Upper lobe of left lung (tissue), 6 donors: Measurements from ENCODE around the gene GPR158. TPM values are rescaled to one million over a fixed set of nuclear protein-coding genes. Genes with fewer than 3 reads are reported as not detected.

ENCODE experiments used
- ATAC-seq, 2 donors: fragments of 200-7000 bp; cut with Tn5 transposase; one replicate each; pipeline ENCODE4 v1.9.1; 2022; ENCODE audit warnings: mild to moderate bottlenecking in 2 of 2, moderate library complexity in 2 of 2; ENCODE audit not compliant: low FRiP score in 2 of 2
- DNase-seq, 2 donors: peaks; one replicate each; pipeline ENCODE4 v3.0.0-alpha.2; 2019 to 2020
- H3K27ac ChIP-seq, 4 donors: fragments of 200-600 bp; sonication (generic); one replicate each; pipeline ENCODE4 v1.5.1; 2016 to 2019
- H3K27me3 ChIP-seq, 4 donors: fragments of 200-600 bp; sonication (generic); one replicate each; pipeline ENCODE4 v1.5.1; 2017 to 2019
- H3K36me3 ChIP-seq, 4 donors: fragments of 200-600 bp; sonication (generic); one replicate each; pipeline ENCODE4 v1.5.1; 2016 to 2019
- H3K4me1 ChIP-seq, 4 donors: fragments of 200-600 bp; sonication (generic); one replicate each; pipeline ENCODE4 v1.5.1; 2018 to 2019
- H3K4me3 ChIP-seq, 4 donors: fragments of 200-600 bp; sonication (generic); one replicate each; pipeline ENCODE4 v1.5.1; 2017 to 2019; ENCODE audit warnings: mild to moderate bottlenecking in 2 of 4, moderate library complexity in 1 of 4
- H3K9me3 ChIP-seq, 4 donors: fragments of 200-600 bp; sonication (generic); one replicate each; pipeline ENCODE4 v1.5.1; 2018 to 2019
- CTCF ChIP-seq, 6 experiments: fragments of 450-650 bp in 4 of 6; fragments of 200-600 bp in 2 of 6; sonication (generic) in 2 of 6; IDR thresholded peaks; one replicate each; pipeline ENCODE4 v1.5.1; 2016 to 2019; ENCODE audit warnings: antibody characterized with exemption in 6 of 6
- EP300 ChIP-seq, 4 donors: sonication (generic); formaldehyde crosslinking; IDR thresholded peaks; one replicate each; pipeline ENCODE4 v1.5.1; 2017; ENCODE audit warnings: antibody characterized with exemption in 4 of 4, control low read depth in 2 of 4
- POLR2A ChIP-seq, 4 donors: fragments of 450-650 bp; IDR thresholded peaks; one replicate each; pipeline ENCODE4 v1.5.1; 2016 to 2017; ENCODE audit warnings: antibody characterized with exemption in 4 of 4, mild to moderate bottlenecking in 2 of 4
- POLR2AphosphoS5 ChIP-seq, 2 donors: sonication (generic); formaldehyde crosslinking; IDR thresholded peaks; one replicate each; pipeline ENCODE4 v1.5.1; 2017; ENCODE audit warnings: antibody characterized with exemption in 2 of 2
- WGBS, 2 donors: methylation state at CpG; one replicate each; pipeline ENCODE4 v1.1.5; 2017 to 2018; 5-methylcytosine and 5-hydroxymethylcytosine counted together
- total RNA-seq, 6 donors: library from RNA; depleted of rRNA in 4 of 6; stranded (reverse); fragments of >200 nt in 4 of 6; gene quantifications; one replicate each; pipeline versions ENCODE4 v1.1.0 to v1.2.1, GENCODE V29; 2016 to 2021
- donor health status: DM: no; HTN: no; CAD: no; lungs with moderate emphysema.
- donor health status: DM: no; HTN: yes; CAD: no; lungs with severe emphysema.

The GPR158 gene
- total RNA-seq, 6 donors from 2014 or later: 0.03 to 0.09 TPM; not detected in 4

- ATAC-seq (no peak), DNase-seq (no peak)
- H3K27ac ChIP-seq: no peak overlapping the region
- H3K36me3 ChIP-seq: no peaks in the 10 kb centered on the region
- no peaks in the 10 kb centered on the region for H3K27me3 ChIP-seq
- no peak for TF ChIP-seq POLR2A (IDR thresholded peaks at IDR 0.05)
- TF ChIP-seq CTCF (IDR thresholded peaks at IDR 0.05): no peak
- TF ChIP-seq POLR2AphosphoS5 (IDR thresholded peaks at IDR 0.05): no peak
- TF ChIP-seq EP300 (IDR thresholded peaks at IDR 0.05): no peak
- no peak overlapping the region for H3K4me3 ChIP-seq
- H3K9me3 ChIP-seq: no peaks in the 10 kb centered on the region
- no peaks in the 10 kb centered on the region for H3K4me1 ChIP-seq
Measured at GRCh38 chr10:25336330-25336729, 161.5 kb downstream of the GPR158 start.

DNA sequence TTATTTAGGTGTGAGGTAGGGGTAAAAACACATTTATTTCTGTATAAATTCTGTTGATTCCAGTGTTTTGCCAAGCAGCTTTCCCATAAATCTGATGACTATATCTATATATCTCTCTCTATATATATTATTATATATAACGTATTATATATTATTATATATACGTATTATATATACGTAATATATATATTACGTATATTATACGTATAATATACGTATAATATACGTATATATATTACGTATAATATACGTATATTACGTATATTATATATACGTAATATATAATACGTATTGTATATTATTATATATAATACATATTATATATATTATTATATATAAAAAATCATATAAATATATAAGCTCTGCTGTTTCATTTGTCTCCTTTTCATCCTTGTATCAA is 163.5 kb downstream of the GPR158 start:
- no peaks in the 10 kb centered on the region for H3K4me1 ChIP-seq
- H3K27ac ChIP-seq: no peak overlapping the region
- H3K9me3 ChIP-seq: no peaks in the 10 kb centered on the region
- no peak for DNase-seq
- H3K36me3 ChIP-seq: no peaks in the 10 kb centered on the region
- no peak overlapping the region for H3K4me3 ChIP-seq
- TF ChIP-seq CTCF (IDR thresholded peaks at IDR 0.05) (no peak), POLR2A (IDR thresholded peaks at IDR 0.05) (no peak), EP300 (IDR thresholded peaks at IDR 0.05) (no peak), POLR2AphosphoS5 (IDR thresholded peaks at IDR 0.05) (no peak)
- no peak for ATAC-seq
- H3K27me3 ChIP-seq: no peaks in the 10 kb centered on the region
- WGBS, 2 donors: 71 to 84% methylated on average over 12 of the region's 12 CpGs

- H3K4me1 ChIP-seq: no peaks in the 10 kb centered on the region
- H3K4me3 ChIP-seq: no peak overlapping the region
- 48 to 58% methylated on average over 1 of the region's 1 CpG for WGBS, 2 donors
- H3K9me3 ChIP-seq: no peaks in the 10 kb centered on the region
- no peak for TF ChIP-seq POLR2A (IDR thresholded peaks at IDR 0.05)
- TF ChIP-seq EP300 (IDR thresholded peaks at IDR 0.05): no peak
- no peak for TF ChIP-seq CTCF (IDR thresholded peaks at IDR 0.05)
- no peak for TF ChIP-seq POLR2AphosphoS5 (IDR thresholded peaks at IDR 0.05)
- DNase-seq (no peak), ATAC-seq (no peak)
- H3K27ac ChIP-seq: no peak overlapping the region
- H3K36me3 ChIP-seq: no peaks in the 10 kb centered on the region
- no peaks in the 10 kb centered on the region for H3K27me3 ChIP-seq
Measured at GRCh38 chr10:25339966-25340365, 165.2 kb downstream of the GPR158 start.

DNA sequence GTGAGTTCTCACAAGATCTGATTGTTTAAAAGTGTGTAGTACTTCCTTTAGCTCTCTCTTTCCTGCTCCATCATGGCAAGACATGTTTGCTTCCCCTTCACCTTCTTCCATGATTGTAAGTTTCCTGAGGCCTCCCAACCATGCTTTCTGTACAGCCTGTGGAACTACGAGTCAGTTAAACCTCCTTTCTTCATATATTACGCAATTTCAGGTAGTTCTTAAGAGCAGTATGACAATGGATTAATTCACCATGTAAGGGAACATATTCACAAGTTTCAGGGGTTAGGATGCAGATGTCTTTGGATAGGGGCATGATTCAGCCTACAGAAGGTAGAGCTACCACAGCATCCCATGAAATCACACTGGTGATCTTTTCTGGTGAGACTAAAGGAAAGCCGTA is 174.7 kb downstream of the GPR158 start:
- Histone ChIP-seq H3K9me3 (no peaks in the 10 kb centered on the region), H3K27ac (no peak overlapping the region), H3K27me3 (no peaks in the 10 kb centered on the region), H3K36me3 (no peaks in the 10 kb centered on the region), H3K4me3 (no peak overlapping the region), H3K4me1 (no peaks in the 10 kb centered on the region)
- ATAC-seq (no peak), DNase-seq (no peak)
- WGBS, 2 donors: 90 to 93% methylated on average over 3 of the region's 3 CpGs
- TF ChIP-seq EP300 (IDR thresholded peaks at IDR 0.05): no peak
- TF ChIP-seq CTCF (IDR thresholded peaks at IDR 0.05): no peak
- TF ChIP-seq POLR2A (IDR thresholded peaks at IDR 0.05): no peak
- TF ChIP-seq POLR2AphosphoS5 (IDR thresholded peaks at IDR 0.05): no peak

DNA sequence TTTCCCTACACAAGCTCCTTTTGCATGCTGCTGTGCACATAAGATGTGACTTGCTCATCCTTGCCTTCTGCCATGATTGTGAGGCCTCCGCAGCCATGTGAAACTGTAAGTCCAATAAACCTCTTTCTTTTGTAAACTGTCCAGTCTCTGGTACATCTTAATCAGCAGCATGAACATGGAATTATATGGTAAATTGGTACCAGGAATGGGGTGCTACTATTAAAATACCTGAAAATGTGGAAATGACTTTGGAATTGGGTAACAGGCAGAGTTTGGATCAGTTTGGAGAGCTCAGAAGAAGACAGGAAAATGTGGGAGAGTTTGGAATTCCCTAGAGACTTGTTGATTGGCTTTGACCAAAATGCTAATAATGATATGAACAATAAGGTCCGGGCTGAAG is 181.8 kb downstream of the GPR158 start:
- no peak for ATAC-seq
- Histone ChIP-seq H3K4me3 (no peak overlapping the region), H3K27me3 (no peaks in the 10 kb centered on the region), H3K4me1 (no peaks in the 10 kb centered on the region), H3K27ac (no peak overlapping the region), H3K9me3 (peaks cover 0 to 20% (median 6%) of the 10 kb centered on the region in 4 donors), H3K36me3 (no peaks in the 10 kb centered on the region)
- no peak for DNase-seq
- 82 to 92% methylated on average over 2 of the region's 2 CpGs for WGBS, 2 donors
- TF ChIP-seq CTCF (IDR thresholded peaks at IDR 0.05) (no peak), POLR2AphosphoS5 (IDR thresholded peaks at IDR 0.05) (no peak), POLR2A (IDR thresholded peaks at IDR 0.05) (no peak), EP300 (IDR thresholded peaks at IDR 0.05) (no peak)
